NCI-H2029 (cell line): ENCODE data around the gene METTL4.
"Not testable (repeated sequence)": the region's sequence is repeated elsewhere in the genome, so short reads cannot be mapped to it uniquely, and the experiment has no call there.

Experiments used
- DNase-seq: peaks from one replicate; lab custom pipeline; 2025; lab: John Stamatoyannopoulos, UW

METTL4 gene

DNA sequence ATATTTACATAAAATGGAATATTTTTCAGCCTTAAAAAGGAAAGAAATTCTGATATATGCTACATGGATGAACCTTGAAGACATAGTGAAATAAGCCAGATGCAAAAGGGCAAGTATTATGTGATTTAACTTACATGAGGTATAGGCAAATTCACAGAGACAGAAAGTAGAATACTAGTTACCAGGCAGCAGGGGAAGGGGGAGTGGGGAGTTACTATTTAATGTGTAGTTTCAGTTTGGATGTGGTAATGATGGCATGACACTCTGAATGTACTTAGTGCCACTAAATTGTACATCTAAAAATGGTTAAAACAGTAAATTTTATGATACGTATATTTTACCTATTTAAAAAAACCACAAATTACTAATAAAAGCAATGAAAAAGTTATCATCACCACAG lies 12.1 kb downstream of the METTL4 start:
- DNase-seq, result no peak

DNA sequence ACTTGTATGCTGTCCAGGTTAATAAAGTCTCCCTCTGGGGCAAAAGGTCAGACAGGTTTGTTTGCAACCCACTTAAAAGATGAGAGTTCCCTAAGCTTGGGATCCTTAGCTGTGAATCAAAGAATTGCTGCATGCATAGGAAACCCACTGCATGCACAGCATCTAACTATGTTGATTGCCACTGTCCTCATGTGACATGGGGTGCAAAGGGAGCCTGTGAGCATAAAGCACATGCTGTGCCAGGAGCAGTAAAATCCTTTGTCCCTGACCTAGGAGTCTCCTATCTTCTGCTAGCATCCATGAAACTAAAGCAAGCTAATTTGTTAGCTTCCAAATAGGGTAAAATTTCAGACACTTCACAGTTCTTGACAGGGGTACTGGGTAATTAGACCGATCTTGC lies 13.8 kb downstream of the METTL4 start:
- DNase-seq, result no peak

DNA sequence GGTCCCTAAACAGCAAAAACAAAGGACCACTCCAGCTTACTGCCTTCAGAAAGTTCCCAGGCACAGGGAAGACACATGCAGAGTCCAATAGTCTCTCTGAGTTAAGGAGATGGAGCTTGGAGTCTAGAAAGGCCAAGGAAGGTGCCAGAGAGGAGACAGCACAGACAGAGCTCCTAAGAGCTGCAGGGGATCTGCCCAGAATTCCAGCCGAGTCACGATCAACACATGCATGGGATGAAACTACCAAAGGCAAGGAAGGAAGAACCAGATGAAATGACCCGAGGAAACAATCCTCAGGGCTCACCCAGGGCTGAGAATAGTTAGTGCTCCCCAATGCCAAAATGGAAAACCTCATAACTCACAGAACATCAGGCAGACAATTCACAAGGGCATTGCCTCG lies 15.4 kb downstream of the METTL4 start:
- DNase-seq, result no peak

DNA sequence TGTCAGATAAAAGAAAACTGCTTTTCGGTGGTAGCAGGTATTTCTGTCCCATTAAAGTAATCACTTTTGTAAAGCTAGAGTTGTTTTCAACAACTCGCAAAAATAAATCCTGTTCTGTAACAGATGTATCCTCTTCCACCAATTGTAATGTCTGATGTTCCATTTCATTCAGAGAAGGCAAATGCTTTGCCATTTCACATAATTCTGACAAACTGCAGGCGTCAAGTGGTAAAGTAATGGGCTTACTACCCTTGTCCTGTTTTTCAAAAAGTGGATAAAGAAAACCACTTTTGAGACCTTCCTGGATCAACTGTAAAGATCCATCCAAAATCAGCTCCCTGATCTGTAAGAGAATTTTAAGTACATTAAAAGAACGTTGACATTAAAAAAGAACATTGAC lies 16.6 kb downstream of the METTL4 start:
- no peak for DNase-seq

DNA sequence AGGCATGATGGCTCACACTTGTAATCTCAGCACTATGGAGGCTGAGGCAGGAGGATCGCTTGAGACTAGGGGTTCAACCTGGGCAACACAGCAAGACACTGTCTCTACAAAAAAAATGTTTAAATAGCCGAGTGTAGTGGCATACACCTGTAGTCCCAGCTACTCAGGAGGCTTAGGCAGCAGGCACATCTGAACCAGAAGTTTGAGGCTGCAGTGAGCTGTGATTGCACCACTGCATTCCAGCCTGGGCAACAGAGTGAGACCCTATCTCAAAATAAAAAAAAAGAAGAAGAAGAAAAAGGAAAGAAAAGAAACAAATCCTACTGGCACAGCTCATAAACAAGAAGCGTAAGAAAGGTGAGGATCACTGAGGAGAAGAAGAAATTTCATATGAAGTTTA lies 19.9 kb downstream of the METTL4 start:
- no peak for DNase-seq

DNA sequence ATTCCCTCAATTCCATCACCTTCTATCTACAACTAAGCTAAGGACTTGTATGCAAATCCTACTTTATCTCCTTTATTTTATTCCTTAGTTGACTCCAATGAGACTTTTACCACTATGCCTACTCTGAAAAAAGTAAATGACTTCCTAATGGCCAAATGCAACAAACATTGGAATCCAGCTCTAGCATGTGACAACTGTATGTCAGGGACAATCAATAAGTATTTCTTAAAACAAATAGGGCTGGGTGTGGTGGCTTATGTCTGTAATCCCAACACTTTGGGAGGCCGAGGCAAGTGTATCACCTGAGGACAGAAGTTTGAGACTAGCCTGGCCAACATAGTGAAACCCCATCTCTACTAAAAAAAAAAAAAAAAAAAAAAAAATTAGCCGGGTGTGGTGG lies 21.8 kb downstream of the METTL4 start:
- no peak for DNase-seq

DNA sequence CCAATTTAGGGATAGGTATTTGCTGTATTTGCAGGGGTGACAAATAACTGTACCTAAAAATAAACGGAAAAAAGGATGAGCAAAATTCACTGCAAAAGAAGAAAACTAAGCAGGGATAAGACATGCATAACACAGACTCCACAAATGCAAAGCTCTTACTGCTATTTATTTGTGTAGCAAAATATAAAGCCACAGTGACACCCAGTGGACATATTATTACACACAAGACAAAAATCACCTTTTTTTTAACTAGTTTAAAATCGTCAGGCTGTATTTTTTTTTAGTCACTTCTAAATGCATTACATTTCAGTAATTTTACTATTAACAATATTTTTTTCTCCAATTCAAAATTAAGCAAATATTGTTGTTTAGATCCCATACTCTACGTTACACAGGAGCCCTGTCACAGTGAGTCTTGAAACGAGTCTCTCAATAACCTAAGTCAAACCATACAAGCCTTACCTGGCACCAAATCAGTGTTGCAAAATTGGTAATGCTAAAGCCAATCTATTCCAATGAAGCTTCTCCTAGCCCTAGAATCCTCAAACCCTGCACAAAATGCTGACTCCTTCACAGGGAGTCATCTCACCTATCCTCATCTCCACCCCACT lies 23.7 kb downstream of the METTL4 start:
- DNase-seq, result peak; percentile 17

DNA sequence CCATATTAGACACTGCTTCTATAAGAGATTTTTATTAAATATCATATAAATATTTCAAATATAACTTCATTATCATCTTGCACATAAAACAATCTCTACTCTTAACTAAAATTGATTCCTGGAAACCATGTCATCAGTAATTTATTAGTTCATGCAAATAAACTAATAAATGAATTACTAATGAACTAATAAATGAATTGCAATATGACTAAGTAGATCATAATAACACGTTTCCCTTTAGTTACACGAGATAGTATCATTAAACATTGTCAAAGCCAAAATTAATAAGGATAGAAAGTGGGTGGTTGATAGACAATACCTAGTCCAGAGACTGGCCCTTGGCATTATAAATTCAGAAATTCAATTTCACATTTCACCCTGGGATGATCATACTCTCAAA lies 26.1 kb downstream of the METTL4 start:
- DNase-seq, result no peak

DNA sequence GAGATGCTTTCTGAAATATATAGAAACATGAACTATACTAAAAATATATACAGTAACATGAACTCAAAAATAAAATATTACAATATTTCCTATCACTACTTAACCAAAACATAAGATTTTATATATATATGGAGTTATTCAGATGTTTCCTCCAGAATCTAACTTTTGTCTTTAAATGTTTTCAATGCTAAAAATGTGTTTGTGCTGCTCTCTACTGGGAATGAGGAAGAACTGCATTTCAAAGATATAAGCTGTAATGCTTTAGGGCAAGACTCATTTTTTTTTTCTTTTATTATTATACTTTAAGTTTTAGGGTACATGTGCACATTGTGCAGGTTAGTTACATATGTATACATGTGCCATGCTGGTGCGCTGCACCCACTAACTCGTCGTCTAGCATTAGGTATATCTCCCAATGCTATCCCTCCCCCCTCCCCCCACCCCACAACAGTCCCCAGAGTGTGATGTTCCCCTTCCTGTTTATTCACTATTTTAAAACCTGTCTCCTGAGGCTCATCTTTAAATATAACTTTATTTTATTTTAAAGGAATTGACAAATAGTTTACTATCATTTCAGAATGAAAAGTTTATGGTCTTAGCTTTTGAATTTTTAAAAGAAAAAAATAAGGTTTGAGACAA lies 29.3 kb downstream of the METTL4 start:
- peak; percentile 2 for DNase-seq

DNA sequence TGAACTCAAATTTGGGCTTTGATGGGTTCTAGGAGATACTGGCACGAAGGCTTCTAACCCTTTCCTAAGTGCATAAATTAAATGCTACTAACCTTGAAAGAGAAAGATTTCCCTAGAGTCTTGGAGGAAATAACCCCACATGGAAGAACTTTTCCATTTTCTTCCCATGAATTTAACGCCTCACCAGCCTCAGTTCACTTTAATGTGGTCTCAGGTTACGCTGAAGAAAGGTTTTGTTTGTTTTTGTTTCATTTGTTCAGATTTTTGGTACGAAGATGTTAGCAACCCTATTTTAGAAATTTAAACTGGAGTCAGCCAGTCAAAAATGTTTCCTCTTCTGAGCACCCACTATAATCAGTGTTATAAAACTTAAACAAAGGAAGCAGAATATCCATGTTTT lies 30.7 kb downstream of the METTL4 start:
- no peak for DNase-seq

DNA sequence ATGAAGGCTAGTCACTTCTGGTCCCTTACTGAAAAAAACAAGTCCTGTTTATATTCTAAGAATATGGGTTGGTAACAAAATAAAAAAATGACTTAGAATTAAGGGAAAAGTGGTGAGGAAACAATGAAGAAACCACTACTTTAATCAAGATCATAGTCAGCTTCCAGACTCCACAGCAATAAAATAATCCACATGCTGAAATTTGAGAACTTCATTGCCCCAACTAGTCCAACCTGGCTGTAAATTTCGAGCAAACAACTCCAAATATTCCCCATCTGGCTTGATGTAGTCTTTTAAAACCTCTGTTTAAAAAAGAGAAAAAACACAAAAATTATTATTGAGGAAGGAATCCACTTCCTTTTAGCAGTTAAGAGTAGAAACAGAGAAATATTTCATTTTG lies 32.5 kb downstream of the METTL4 start:
- DNase-seq, result no peak

DNA sequence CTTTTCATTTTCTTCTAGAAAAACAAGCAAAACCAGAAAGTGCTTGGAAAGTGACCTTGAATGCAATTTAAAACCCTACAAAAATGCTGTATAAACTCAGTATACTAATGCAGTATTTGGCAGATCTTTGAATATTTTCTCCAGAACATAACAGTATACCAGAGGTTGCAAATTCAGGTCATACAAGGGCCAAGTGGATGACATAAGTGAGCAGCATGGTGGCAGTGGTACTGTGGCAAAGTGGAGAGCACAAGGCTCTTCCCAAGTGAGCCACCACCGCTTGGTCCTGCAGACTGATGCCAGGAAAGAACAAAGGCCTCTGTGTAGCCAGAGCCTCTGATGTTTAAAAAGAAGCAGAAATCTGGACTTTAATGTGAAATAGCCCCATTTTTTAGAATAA lies 33.1 kb downstream of the METTL4 start:
- no peak for DNase-seq

DNA sequence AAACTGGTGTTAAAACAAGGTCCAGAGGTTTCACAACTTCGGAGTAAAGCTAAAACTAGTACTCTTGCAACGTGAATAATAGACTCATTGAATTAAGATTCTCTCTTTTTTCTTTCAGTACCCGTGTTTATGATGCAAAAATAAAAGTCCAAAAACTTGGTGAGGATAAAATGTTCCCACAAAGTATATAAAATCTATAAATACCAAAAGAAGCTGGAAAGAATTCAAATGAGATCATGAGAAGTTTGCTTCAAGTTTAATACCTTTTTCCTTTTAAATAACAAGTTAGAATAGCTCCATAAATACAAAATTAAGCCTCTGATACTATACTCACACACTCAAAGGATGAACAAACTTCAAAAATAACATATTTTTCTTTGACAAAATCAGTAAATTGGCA lies 34.0 kb downstream of the METTL4 start:
- no peak for DNase-seq

DNA sequence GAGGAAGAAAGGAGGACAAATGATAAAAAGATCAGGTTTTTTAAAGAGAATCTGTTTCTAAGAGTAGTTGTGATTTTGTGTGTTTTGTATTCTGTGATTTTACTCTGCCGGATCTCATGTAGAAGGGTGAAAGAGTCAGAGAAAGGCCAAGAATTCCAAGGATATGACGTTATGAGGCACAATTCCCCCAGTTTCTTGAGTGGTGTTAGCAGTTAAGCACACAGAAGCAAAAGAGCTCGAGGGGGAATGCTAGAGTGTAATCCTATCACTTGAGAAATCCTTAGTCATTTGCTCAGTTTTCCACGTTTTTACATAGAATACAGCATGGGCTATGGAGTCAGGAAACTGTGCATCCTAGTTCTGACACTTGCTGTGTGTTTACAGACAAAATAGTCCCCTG lies 34.8 kb downstream of the METTL4 start:
- DNase-seq, result no peak

DNA sequence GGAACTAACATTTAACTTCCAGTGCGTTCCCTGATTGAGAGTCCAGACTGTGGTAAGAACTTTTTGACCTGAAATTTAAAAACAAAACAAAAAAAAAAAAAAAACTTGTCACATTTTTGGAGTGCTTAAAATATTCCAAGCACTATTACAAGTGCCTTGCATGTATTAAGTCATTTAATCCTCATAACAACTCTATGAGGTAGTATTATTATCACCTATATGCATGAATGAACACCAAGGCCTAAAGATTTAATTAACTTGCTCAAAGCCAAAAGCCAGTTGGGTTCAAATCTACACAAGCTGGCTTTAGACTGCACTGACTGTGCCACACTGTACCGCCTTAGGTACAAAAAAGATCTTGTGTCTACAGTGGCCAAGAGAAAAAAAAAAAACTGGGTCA lies 35.2 kb downstream of the METTL4 start:
- DNase-seq, result no peak

DNA sequence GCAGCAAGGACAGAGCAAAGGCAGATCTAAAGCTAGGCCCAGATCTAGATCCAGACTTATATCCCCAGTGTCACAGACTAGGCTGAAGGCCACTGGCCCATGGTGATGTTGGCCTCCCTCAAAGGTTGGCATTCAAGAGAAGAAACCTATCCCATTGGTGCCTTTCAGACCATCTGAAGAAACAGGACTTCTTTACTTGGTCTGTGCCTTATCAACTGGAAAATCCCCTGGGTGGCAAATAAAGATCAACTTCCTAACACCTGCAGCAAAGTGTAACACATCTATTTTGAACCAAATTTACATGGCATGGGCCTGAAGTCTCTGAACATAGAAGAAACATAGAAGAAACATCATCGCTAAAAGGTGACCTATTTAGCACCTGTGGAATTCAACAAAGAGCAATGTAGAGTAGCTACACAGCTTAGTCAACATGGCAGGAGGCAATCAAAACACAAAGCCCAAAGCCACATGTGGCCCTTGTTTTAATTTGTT lies 35.8 kb downstream of the METTL4 start:
- DNase-seq, result no peak

DNA sequence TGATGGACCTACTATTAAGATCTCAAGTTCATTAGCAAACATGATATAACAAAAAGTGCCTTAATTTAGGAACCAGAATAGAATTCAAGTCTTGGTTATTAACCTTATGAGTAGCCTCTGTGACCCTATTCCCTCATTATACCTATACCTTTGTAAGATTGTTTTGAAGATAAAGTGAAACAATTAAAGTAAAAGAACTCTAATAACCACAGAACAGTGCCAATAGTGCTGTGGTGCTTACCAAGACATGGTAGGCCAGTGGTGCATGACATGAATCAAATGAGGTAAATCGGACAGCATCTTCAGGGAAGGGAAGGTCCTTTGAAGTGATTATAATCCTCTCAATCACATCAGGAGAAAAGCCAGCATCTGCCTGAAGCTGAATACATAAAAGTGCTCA lies 36.4 kb downstream of the METTL4 start:
- no peak for DNase-seq

DNA sequence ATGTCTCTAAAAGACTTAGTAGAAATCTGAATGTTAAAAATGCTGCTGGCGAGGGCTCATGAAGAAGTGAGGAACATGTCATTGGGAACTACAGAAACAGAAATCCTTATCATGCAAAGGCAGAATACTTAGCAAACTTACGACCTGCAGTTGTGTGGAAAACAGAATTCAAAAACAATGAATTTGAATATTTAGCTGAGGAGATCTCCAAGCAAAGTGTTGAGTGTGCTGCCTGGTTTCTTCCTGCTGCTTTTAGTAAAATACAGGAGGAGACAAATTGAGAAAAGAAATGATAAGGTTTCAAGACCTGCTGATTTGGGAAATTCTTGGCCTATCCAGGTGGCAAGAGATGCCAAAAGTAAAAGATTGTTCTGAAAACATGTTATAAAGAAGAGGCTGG lies 38.5 kb downstream of the METTL4 start:
- DNase-seq, result no peak

DNA sequence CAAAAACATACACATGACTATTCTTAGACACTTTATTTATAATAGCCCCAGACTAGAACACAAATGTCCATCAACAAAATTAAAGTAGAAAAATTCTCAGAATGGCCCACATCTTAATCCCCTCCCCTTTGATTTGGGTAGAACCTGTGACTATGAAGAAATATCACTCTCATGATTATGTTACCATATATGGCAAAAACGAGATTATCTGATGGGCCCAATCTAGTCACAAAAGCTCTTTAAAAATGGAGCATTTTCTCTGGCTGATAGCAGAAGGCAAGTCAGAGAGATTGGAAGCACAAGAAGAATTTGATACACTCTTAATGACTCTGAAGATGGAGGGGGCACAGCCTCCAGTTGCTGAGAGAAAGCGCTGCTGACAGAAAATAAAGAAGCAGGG lies 39.6 kb downstream of the METTL4 start:
- DNase-seq, result no peak

DNA sequence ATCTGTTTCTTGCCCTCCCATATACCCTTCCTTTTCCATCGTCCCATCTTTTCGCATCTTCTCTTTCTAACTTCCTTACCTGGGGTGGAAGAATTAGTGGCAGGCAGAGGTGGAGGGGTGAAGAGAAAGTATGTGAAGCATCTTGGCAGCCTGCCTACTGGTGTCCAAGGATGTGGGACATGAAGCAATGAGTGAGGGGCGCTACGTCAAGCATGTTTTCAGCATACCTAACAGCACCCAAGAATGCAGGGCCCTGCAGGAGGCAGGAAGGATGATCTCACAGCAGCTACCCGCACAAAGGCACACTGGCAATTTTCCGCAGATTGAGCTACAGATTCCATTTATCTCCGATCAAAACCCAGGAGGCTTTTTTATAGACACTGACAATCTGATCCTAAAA lies 42.2 kb downstream of the METTL4 start:
- no peak for DNase-seq

DNA sequence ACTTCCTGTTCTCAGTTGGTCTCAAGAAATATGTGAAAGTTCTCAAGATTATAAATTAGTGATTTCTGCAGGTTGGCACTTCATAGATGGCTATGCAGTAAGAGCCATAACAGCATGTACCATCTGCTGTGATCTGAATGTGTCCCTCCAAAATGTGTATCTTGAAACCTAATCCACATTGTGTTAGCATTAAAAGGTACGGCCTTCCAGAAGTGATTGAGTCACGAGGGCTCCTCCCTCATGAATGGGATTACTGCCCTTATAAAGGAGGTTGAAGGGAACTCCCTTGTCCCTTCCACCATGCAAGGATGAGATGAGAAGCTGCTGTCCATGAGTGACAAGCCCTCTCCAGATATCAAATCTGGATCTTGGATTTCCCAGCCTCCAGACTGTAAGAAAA lies 45.0 kb downstream of the METTL4 start:
- peak; percentile 56 for DNase-seq

DNA sequence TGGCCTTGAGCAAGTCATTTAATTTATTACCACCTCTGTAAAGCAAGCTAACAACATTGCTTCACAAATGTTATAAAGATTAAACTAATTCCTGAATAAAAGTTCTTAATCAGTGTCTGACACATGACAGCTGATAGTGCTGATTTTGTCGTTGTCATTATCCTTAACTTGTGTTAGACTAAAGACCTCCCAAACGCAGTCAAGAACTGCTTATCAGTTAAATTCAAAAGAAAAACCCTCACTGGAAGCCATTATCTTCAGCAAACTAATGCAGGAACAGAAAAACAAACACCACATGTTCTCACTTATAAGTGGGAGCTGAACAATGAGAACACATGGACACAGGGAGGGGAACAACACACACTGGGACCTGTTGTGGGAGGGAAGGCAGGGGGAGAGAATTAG lies 46.5 kb downstream of the METTL4 start:
- not testable (repeated sequence) for DNase-seq

DNA sequence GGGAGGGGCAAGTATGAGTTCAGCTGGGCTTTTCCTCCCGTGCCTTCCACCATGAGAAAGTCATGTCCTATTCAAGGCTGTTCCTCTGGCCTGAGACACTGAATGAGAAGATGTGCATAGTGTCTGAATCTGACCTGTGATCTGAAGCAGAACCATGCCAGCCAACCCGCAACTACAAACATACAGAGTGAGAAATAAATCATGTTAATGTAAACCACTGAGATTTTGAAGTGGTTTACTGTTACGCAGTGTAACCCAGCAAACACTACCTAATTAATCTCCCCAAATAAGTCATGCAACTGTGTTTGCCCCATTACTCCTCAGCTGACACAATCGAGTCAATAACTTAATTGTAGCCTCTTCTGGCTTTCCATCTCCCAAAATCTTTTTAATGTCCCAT lies 49.2 kb downstream of the METTL4 start:
- DNase-seq, result peak; percentile 9

DNA sequence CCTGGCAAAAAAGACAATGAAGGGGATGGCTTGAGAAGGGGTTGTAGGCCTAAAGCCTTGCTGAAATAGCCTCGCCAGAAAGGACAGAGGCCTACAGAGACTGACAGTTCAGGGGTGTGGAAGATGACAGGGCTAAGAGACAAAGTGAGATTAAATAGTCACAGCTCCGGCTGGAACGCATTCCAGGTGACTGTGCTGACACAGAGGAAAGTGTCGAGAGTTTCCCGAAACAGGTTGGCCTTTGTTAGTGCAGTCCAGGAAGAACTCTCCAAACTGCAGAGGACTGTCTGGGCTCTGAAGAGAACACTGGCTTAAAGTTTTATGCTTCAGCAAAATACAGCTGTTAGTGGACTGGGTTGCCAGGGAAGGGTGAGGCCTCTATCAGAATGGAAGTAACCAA lies 52.8 kb downstream of the METTL4 start:
- no peak for DNase-seq
